Endothelial cell of umbilical vein (primary cell): Measurements from ENCODE around the gene KIF26B. TPM values are rescaled to one million over a fixed set of nuclear protein-coding genes. Genes with fewer than 3 reads are reported as not detected.

Experiments used
- BruUV-seq: library from RNA; stranded (reverse); fragments of 400-500 nt; replicated peaks from 2 replicates; lab custom pipeline; 2021; lab: Mats Ljungman, UMichigan
- CTCF ChIA-PET: fragments of 300-600, 350-600 bp; sonication (Branson Sonifier 250); formaldehyde crosslinking; loops from one replicate; lab custom pipeline; 2021; ENCODE audit warnings: antibody characterized with exemption, inconsistent platforms; lab: Charles Lee
- POLR2A ChIA-PET: fragments of 300-600, 350-600 bp; sonication (Branson Sonifier 250); formaldehyde crosslinking; loops from one replicate; lab custom pipeline; 2021; ENCODE audit warnings: antibody characterized with exemption, inconsistent platforms; lab: Charles Lee
- DNase-seq: peaks from one replicate; pipeline ENCODE4 v3.0.0-alpha.2; 2011; ENCODE audit warnings: low read depth, low spot score
- FAIRE-seq: peaks from 2 replicates; lab custom pipeline; 2011; peaks lifted over from hg19 to GRCh38; lab: Jason Lieb, UNC
- H2AFZ ChIP-seq: 2 replicates; pipeline ENCODE4 v1.6.0; 2012; ENCODE audit warnings: low read depth, low read length, control low read depth, inconsistent platforms
- H3K27ac ChIP-seq: 2 replicates; pipeline ENCODE4 v1.5.1; 2011; ENCODE audit warnings: low read depth, mild to moderate bottlenecking, control low read depth, low read length, moderate library complexity; ENCODE audit not compliant: insufficient read depth
- H3K27me3 ChIP-seq, 2 experiments: 2 replicates each; pipeline versions ENCODE4 v1.6.0 to v1.6.1; 2011; ENCODE audit warnings: low read length in 2 of 2, mixed read lengths in 1 of 2; ENCODE audit not compliant: control insufficient read depth in 2 of 2, insufficient read depth in 2 of 2
- H3K36me3 ChIP-seq, 2 experiments: 2 replicates in 1 of 2; 3 replicates in 1 of 2; pipeline ENCODE4 v1.5.1; 2011; ENCODE audit warnings: low read length in 2 of 2, mild to moderate bottlenecking in 1 of 2, moderate library complexity in 1 of 2; ENCODE audit not compliant: control insufficient read depth in 2 of 2, insufficient read depth in 2 of 2; ENCODE audit errors: extremely low read depth in 1 of 2
- H3K4me1 ChIP-seq: 3 replicates; pipeline ENCODE4 v1.5.1; 2011; ENCODE audit warnings: mild to moderate bottlenecking, low read length; ENCODE audit not compliant: control insufficient read depth, insufficient read depth; ENCODE audit errors: extremely low read depth
- H3K4me2 ChIP-seq: 2 replicates; pipeline ENCODE4 v1.6.1; 2011; ENCODE audit warnings: low read length, control low read depth, mixed read lengths; ENCODE audit not compliant: insufficient read depth
- H3K4me3 ChIP-seq, 3 experiments: fragments of 200-600 bp in 1 of 3; sonication (generic), shearing (Covaris generic) in 1 of 3; replicated peaks in 1 of 3; 2 replicates each; pipeline ENCODE4 v1.5.1; 2011 to 2016; ENCODE audit warnings: control low read depth in 3 of 3, low read length in 3 of 3, mild to moderate bottlenecking in 2 of 3, inconsistent platforms in 1 of 3, low read depth in 1 of 3, moderate library complexity in 1 of 3; ENCODE audit not compliant: insufficient read depth in 1 of 3
- H3K79me2 ChIP-seq: 2 replicates; pipeline ENCODE4 v1.6.0; 2012; ENCODE audit warnings: low read length, inconsistent platforms; ENCODE audit not compliant: control insufficient read depth, insufficient read depth
- H3K9ac ChIP-seq: replicated peaks from 2 replicates; pipeline ENCODE3; 2011; ENCODE audit warnings: low read length, control low read depth; ENCODE audit not compliant: insufficient read depth; ENCODE audit errors: extremely low read depth
- H3K9me1 ChIP-seq: replicated peaks from 3 replicates; pipeline ENCODE4 v1.6.0; 2011; ENCODE audit warnings: mild to moderate bottlenecking, low read length; ENCODE audit not compliant: control insufficient read depth, insufficient read depth; ENCODE audit errors: extremely low read depth
- H3K9me3 ChIP-seq: replicated peaks from 2 replicates; pipeline ENCODE4 v1.5.1; 2012; ENCODE audit warnings: low read length, inconsistent platforms; ENCODE audit not compliant: control insufficient read depth, insufficient read depth
- H4K20me1 ChIP-seq: replicated peaks from 2 replicates; pipeline ENCODE3; 2011; ENCODE audit warnings: mild to moderate bottlenecking, low read length; ENCODE audit not compliant: control insufficient read depth, insufficient read depth; ENCODE audit errors: extremely low read depth
- EZH2 ChIP-seq: IDR thresholded peaks from 2 replicates; pipeline ENCODE4 v1.6.1; 2012; ENCODE audit warnings: borderline replicate concordance, low read depth, mild to moderate bottlenecking, moderate library complexity, low read length, inconsistent platforms; ENCODE audit not compliant: severe bottlenecking
- FOS ChIP-seq: IDR thresholded peaks from 2 replicates; pipeline ENCODE4 v1.6.1; 2011; ENCODE audit warnings: mild to moderate bottlenecking, low read length, moderate library complexity, borderline replicate concordance; ENCODE audit not compliant: insufficient read depth
- GATA2 ChIP-seq: IDR thresholded peaks from 2 replicates; pipeline ENCODE4 v1.7.0; 2011; ENCODE audit warnings: low read depth, mild to moderate bottlenecking, moderate library complexity, mixed read lengths, low read length; ENCODE audit not compliant: insufficient read length, insufficient read depth
- JUN ChIP-seq: IDR thresholded peaks from 2 replicates; pipeline ENCODE4 v1.6.1; 2011; ENCODE audit warnings: borderline replicate concordance, low read depth; ENCODE audit not compliant: insufficient read length, insufficient read depth
- MYC ChIP-seq: IDR thresholded peaks from one replicate; pipeline ENCODE4 v1.6.1; 2011; ENCODE audit warnings: mild to moderate bottlenecking, low read depth, low read length
- POLR2A ChIP-seq: IDR thresholded peaks from 2 replicates; pipeline ENCODE4 v1.6.1; 2012; ENCODE audit warnings: low read depth, mild to moderate bottlenecking, control low read depth, low read length
- POLR2AphosphoS5 ChIP-seq: IDR thresholded peaks from 2 replicates; pipeline ENCODE4 v1.6.1; 2012; ENCODE audit warnings: low read depth, mild to moderate bottlenecking, control low read depth, low read length, moderate library complexity; ENCODE audit not compliant: insufficient read depth
- dilution Hi-C: fragments of 300-500 bp; cut with MboI; formaldehyde crosslinking; loops from one replicate; pipeline ENCODE4 v1.15.0; 2019; ENCODE audit warnings: low sequenced_read_pairs; ENCODE audit not compliant: extremely low pct_ligation_motif_present
- intact Hi-C: fragments of 100-400 bp; cut with micrococcal nuclease; formaldehyde crosslinking; loops from one replicate; pipeline ENCODE4 v1.10.0; 2022
- polyA plus RNA-seq, 4 experiments: library from polyadenylated mRNA; depleted of rRNA in 3 of 4; stranded (reverse) in 3 of 4; unstranded in 1 of 4; fragments of >200 nt; gene quantifications; 2 replicates each; pipeline versions ENCODE4 v1.2.1 to v1.2.3, GENCODE V29; 2011 to 2012; ENCODE audit warnings: missing spikeins in 1 of 4
- total RNA-seq: library from RNA; stranded (reverse); gene quantifications from 2 replicates; pipeline ENCODE4 v1.2.3, GENCODE V29; 2021
- TF ChIP-seq, protein P1 (sequence below): IDR thresholded peaks from 2 replicates; pipeline ENCODE4 v1.6.1; 2011; ENCODE audit not compliant: insufficient read depth, insufficient read length
- TF ChIP-seq, protein P2 (sequence below), 2 donors: IDR thresholded peaks; 1 replicate in 1 of 2; 2 replicates in 1 of 2; pipeline ENCODE4 v1.5.1; 2011; ENCODE audit warnings: low read length in 2 of 2, mild to moderate bottlenecking in 2 of 2, moderate library complexity in 2 of 2, control low read depth in 1 of 2, inconsistent platforms in 1 of 2, low read depth in 1 of 2; ENCODE audit not compliant: insufficient read depth in 1 of 2; ENCODE audit errors: extremely low read depth in 1 of 2

Gene KIF26B
- total and polyA plus RNA-seq, 2 donors (not counting 3 experiments of a cell fraction or from before 2014, with no cell fraction given) = 0.04 to 0.49 TPM

DNA sequence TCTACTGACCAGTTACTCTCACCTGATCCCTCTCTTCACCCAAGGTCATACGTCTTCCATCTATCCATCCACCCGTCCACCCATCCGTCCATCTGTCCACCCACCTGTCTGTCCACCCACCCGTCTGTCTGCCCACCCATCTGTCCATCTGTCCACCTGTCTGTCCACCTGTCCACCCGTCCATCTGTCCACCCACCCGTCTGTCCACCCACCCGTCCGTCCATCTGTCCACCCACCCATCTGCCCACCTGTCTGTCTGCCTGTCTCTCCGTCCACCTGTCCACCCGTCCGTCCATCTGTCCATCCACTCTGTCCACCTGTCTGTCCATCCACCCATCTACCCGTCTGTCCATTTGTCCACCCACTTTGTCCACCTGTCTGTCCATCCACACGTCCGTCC lies 11.8 kb upstream of the KIF26B start:
- no peak for DNase-seq
- Histone ChIP-seq H3K36me3 (no peaks in the 10 kb centered on the region), H3K9ac (no peak overlapping the region), H3K79me2 (no peaks in the 10 kb centered on the region), H3K4me3 (no peak overlapping the region), H3K27me3 (no peaks in the 10 kb centered on the region), H3K4me1 (no peaks in the 10 kb centered on the region), H4K20me1 (no peaks in the 10 kb centered on the region), H3K9me3 (no peaks in the 10 kb centered on the region), H3K9me1 (no peaks in the 10 kb centered on the region), H3K27ac (no peak overlapping the region), H2AFZ (no peak overlapping the region), H3K4me2 (no peak overlapping the region)
- TF ChIP-seq POLR2A (no peak), POLR2AphosphoS5 (no peak), MYC (no peak), JUN (no peak), FOS (no peak), GATA2 (no peak), EZH2 (no peak)
- TF ChIP-seq, protein P1, sequence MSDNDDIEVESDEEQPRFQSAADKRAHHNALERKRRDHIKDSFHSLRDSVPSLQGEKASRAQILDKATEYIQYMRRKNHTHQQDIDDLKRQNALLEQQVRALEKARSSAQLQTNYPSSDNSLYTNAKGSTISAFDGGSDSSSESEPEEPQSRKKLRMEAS = no peak
- TF ChIP-seq, protein P2, sequence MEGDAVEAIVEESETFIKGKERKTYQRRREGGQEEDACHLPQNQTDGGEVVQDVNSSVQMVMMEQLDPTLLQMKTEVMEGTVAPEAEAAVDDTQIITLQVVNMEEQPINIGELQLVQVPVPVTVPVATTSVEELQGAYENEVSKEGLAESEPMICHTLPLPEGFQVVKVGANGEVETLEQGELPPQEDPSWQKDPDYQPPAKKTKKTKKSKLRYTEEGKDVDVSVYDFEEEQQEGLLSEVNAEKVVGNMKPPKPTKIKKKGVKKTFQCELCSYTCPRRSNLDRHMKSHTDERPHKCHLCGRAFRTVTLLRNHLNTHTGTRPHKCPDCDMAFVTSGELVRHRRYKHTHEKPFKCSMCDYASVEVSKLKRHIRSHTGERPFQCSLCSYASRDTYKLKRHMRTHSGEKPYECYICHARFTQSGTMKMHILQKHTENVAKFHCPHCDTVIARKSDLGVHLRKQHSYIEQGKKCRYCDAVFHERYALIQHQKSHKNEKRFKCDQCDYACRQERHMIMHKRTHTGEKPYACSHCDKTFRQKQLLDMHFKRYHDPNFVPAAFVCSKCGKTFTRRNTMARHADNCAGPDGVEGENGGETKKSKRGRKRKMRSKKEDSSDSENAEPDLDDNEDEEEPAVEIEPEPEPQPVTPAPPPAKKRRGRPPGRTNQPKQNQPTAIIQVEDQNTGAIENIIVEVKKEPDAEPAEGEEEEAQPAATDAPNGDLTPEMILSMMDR (IDR thresholded peaks at IDR 0.05; ENCODE audit: extremely low read depth in 1 of 2, insufficient read depth in 1 of 2, low read depth in 1 of 2, low read length in 2 of 2) = no peak
- POLR2A ChIA-PET = no interaction called here
- CTCF ChIA-PET = interaction anchor here (3.5 kb wide), 1 partner anchor 10 kb away, joined by 16 read pairs; no protein-coding TSS in a partner anchor
- no TSS peak for BruUV-seq
- intact Hi-C loops (no loop called here), dilution Hi-C loops (no loop called here)
- FAIRE-seq = no peak
